Neural progenitor cell (in vitro differentiated cells): Measurements from ENCODE around the gene TMEM45B.
"Not testable (repeated sequence)": the region's sequence is repeated elsewhere in the genome, so short reads cannot be mapped to it uniquely, and the experiment has no call there.

ENCODE experiments used
- CTCF ChIP-seq: fragments of 200-600 bp; sonication (generic); IDR thresholded peaks from 2 replicates; pipeline ENCODE4 v1.5.1; 2017; ENCODE audit warnings: antibody characterized with exemption, mild to moderate bottlenecking
- EZH2 ChIP-seq: fragments of 200-600 bp; sonication (generic); IDR thresholded peaks from 2 replicates; pipeline ENCODE4 v1.6.1; 2017; ENCODE audit warnings: antibody characterized with exemption, mild to moderate bottlenecking, moderate library complexity
- EZH2phosphoT487 ChIP-seq: fragments of 200-600 bp; sonication (generic); IDR thresholded peaks from 2 replicates; pipeline ENCODE4 v1.6.1; 2017; ENCODE audit warnings: antibody characterized with exemption

DNA sequence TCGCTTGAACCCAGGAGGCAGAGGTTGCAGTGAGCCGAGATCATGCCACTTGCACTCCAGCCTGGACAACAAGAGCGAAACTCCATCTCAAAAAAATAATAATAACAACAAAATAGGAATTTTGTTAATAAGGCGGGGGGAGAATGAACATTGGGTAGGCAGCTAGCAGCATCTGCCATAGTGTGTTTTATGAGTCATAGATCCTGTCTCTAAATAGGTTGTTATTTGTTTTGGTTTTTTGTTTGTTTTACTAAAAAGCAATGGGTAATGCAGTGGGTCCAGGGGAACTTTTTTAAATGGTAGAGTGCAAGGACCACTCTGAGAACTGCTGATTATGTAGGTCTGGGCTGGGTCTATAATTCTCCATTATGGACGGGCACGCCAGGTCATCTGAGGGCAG lies 4.6 kb downstream of the TMEM45B start:
- not testable (repeated sequence) for TF ChIP-seq CTCF, EZH2phosphoT487, EZH2
